ENCODE data around the gene FGD6. TPM values are rescaled to one million over a fixed set of nuclear protein-coding genes. Genes with fewer than 3 reads are reported as not detected.
A peak's percentile ranks its signal among the peaks of the same experiment; 100 is the strongest.

FGD6 gene
- total RNA-seq (2014; rRNA removed; shearing (Covaris generic)) = 5.9 and 6.4 TPM in 2 replicates
- 3.0 and 3.2 TPM in 2 replicates for polyA plus RNA-seq (2016; fragmentation: Nextera tagmentation; extraction: Ambion mirVana)

- Histone ChIP-seq H3K9me2 (ENCODE audit: insufficient read depth) (no peaks in the 10 kb centered on the region), H3K9me3 (ENCODE audit: low read depth) (no peaks in the 10 kb centered on the region), H3K27me3 (replicated peaks; ENCODE audit: insufficient read depth) (no peaks in the 10 kb centered on the region), H3K36me3 (ENCODE audit: low read depth) (no peaks in the 10 kb centered on the region), H3F3A (ENCODE audit: insufficient read depth) (peaks cover 16% of the 10 kb centered on the region), H4K20me1 (ENCODE audit: insufficient read depth) (no peaks in the 10 kb centered on the region), H3K4me2 (ENCODE audit: unreplicated experiment) (peak within 1 kb of the TSS; percentile 99), H3K4me1 (ENCODE audit: insufficient read depth) (peaks cover 20% of the 10 kb centered on the region), H3K79me2 (ENCODE audit: insufficient read depth) (peaks cover 89% of the 10 kb centered on the region), H3K27ac (peak within 1 kb of the TSS; percentile 83), H3K4me3 (peak within 1 kb of the TSS; percentile 90), H2AFZ (peak within 1 kb of the TSS; percentile 94), H3K9ac (peak within 1 kb of the TSS; percentile 85)
- DNase-seq = peak; percentile 100
- 1% methylated on average over 58 to 74 of the region's 75 CpGs for WGBS, 2 experiments (ENCODE audit: low coverage in 1 of 2, low lambda C conversion rate in 2 of 2, missing lambda C conversion rate in 2 of 2)
- in situ Hi-C loops (cut with MboI) = no loop called here
- TF ChIP-seq EZH2 (IDR thresholded peaks at IDR 0.05; ENCODE audit: insufficient read depth, poor library complexity, severe bottlenecking) (no peak), EZH2phosphoT487 (IDR thresholded peaks at IDR 0.05; ENCODE audit: insufficient read depth, low read depth) (no peak)
Measured at GRCh38 chr12:95217377-95218149, at the start of gene FGD6, which contains the start of gene VEZT. TSS of gene FGD6 (minus strand) at chr12:95217467. CDS start at chr12:95217240, 227 bp downstream. TSS of gene VEZT (plus strand) at chr12:95217807. CDS start at chr12:95217851, 44 bp downstream.

GRCh38 chr12:95266254-95266653 is 49.0 kb upstream of the FGD6 start:
- H3K27ac ChIP-seq = no peak overlapping the region
- H3K4me2 ChIP-seq (ENCODE audit: unreplicated experiment) = no peak overlapping the region
- H3K36me3 ChIP-seq (ENCODE audit: low read depth) = peaks cover 42% of the 10 kb centered on the region
- in situ Hi-C loops (cut with MboI) = no loop called here
- no peak overlapping the region for H3K9ac ChIP-seq
- H3K4me3 ChIP-seq = no peak overlapping the region
- no peaks in the 10 kb centered on the region for H3K27me3 ChIP-seq (replicated peaks; ENCODE audit: insufficient read depth)
- DNase-seq = no peak
- H3K79me2 ChIP-seq (ENCODE audit: insufficient read depth) = peaks cover 7% of the 10 kb centered on the region; the same call in 1 of the 2 replicates
- H3K9me2 ChIP-seq (ENCODE audit: insufficient read depth) = no peaks in the 10 kb centered on the region
- no peaks in the 10 kb centered on the region for H3K4me1 ChIP-seq (ENCODE audit: insufficient read depth)
- no peaks in the 10 kb centered on the region for H3F3A ChIP-seq (ENCODE audit: insufficient read depth)
- TF ChIP-seq EZH2phosphoT487 (IDR thresholded peaks at IDR 0.05; ENCODE audit: insufficient read depth, low read depth) (no peak), EZH2 (IDR thresholded peaks at IDR 0.05; ENCODE audit: insufficient read depth, poor library complexity, severe bottlenecking) (no peak)
- H4K20me1 ChIP-seq (ENCODE audit: insufficient read depth) = no peaks in the 10 kb centered on the region
- no peaks in the 10 kb centered on the region for H3K9me3 ChIP-seq (ENCODE audit: low read depth)
- H2AFZ ChIP-seq = no peak overlapping the region
- 97 to 98% methylated on average over 6 of the region's 6 CpGs for WGBS, 2 experiments (ENCODE audit: low coverage in 1 of 2, low lambda C conversion rate in 2 of 2, missing lambda C conversion rate in 2 of 2)

GRCh38 chr12:95265765-95266164 is 48.5 kb upstream of the FGD6 start:
- in situ Hi-C loops (cut with MboI) = no loop called here
- Histone ChIP-seq H3K27ac (no peak overlapping the region), H3K9me2 (ENCODE audit: insufficient read depth) (no peaks in the 10 kb centered on the region), H3K9ac (no peak overlapping the region), H3K4me1 (ENCODE audit: insufficient read depth) (no peaks in the 10 kb centered on the region), H3K4me3 (no peak overlapping the region), H2AFZ (no peak overlapping the region), H3K4me2 (ENCODE audit: unreplicated experiment) (no peak overlapping the region), H3K36me3 (ENCODE audit: low read depth) (peaks cover 42% of the 10 kb centered on the region), H3K79me2 (ENCODE audit: insufficient read depth) (peaks cover 4% of the 10 kb centered on the region; the same call in 1 of the 2 replicates), H3F3A (ENCODE audit: insufficient read depth) (no peaks in the 10 kb centered on the region), H3K27me3 (replicated peaks; ENCODE audit: insufficient read depth) (no peaks in the 10 kb centered on the region), H4K20me1 (ENCODE audit: insufficient read depth) (no peaks in the 10 kb centered on the region), H3K9me3 (ENCODE audit: low read depth) (no peaks in the 10 kb centered on the region)
- no peak for TF ChIP-seq EZH2 (IDR thresholded peaks at IDR 0.05; ENCODE audit: insufficient read depth, poor library complexity, severe bottlenecking)
- TF ChIP-seq EZH2phosphoT487 (IDR thresholded peaks at IDR 0.05; ENCODE audit: insufficient read depth, low read depth) = no peak
- no peak for DNase-seq
- 94 to 96% methylated on average over 2 of the region's 2 CpGs for WGBS, 2 experiments (ENCODE audit: low coverage in 1 of 2, low lambda C conversion rate in 2 of 2, missing lambda C conversion rate in 2 of 2)

GRCh38 chr12:95262808-95263207 is 45.5 kb upstream of the FGD6 start:
- Histone ChIP-seq H3K27me3 (replicated peaks; ENCODE audit: insufficient read depth) (no peaks in the 10 kb centered on the region), H3K9me3 (ENCODE audit: low read depth) (no peaks in the 10 kb centered on the region), H3K4me2 (ENCODE audit: unreplicated experiment) (no peak overlapping the region), H2AFZ (no peak overlapping the region), H4K20me1 (ENCODE audit: insufficient read depth) (no peaks in the 10 kb centered on the region), H3K9ac (no peak overlapping the region), H3K36me3 (ENCODE audit: low read depth) (peaks cover 43% of the 10 kb centered on the region), H3K9me2 (ENCODE audit: insufficient read depth) (no peaks in the 10 kb centered on the region), H3K4me3 (no peak overlapping the region), H3K4me1 (ENCODE audit: insufficient read depth) (0 out of 2 replicates have a peak, but pooled peaks cover 3% of the 10 kb centered on the region), H3K27ac (no peak overlapping the region), H3F3A (ENCODE audit: insufficient read depth) (no peaks in the 10 kb centered on the region), H3K79me2 (ENCODE audit: insufficient read depth) (peaks cover 11% of the 10 kb centered on the region; the same call in 1 of the 2 replicates)
- in situ Hi-C loops (cut with MboI) = no loop called here
- DNase-seq = no peak
- 72 to 79% methylated on average over 3 of the region's 3 CpGs for WGBS, 2 experiments (ENCODE audit: low coverage in 1 of 2, low lambda C conversion rate in 2 of 2, missing lambda C conversion rate in 2 of 2)
- TF ChIP-seq EZH2 (IDR thresholded peaks at IDR 0.05; ENCODE audit: insufficient read depth, poor library complexity, severe bottlenecking) = no peak
- no peak for TF ChIP-seq EZH2phosphoT487 (IDR thresholded peaks at IDR 0.05; ENCODE audit: insufficient read depth, low read depth)
